Stimulated activated CD4-positive, alpha-beta T cell treated with anti-CD3 and anti-CD28 coated beads, TNF-alpha, amount 100 ng/mL, for 48 hours (primary cell): ENCODE measurements around the gene RFXAP.

ENCODE experiments used
- DNase-seq, 3 donors: peaks; one replicate each; pipeline ENCODE4 v3.0.0-alpha.2; 2020; ENCODE audit warnings: low read depth in 3 of 3

RFXAP gene

GRCh38 chr13:36817996-36818803 is 822 bp upstream of the RFXAP start:
- no peak for DNase-seq

DNA sequence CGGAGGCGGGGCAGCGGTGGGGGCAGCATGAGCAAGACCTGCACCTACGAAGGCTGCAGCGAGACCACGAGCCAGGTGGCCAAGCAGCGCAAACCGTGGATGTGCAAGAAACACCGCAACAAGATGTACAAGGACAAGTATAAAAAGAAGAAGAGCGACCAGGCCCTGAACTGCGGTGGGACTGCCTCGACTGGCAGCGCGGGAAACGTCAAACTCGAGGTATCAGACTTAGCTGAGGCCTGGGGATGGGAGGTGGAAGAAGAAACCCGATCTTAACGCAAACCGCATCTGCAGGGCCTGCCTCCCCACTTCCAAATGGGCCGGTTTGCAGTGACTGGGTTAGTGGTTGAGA is 693 bp downstream of the RFXAP start:
- peak; percentile 1 to 27 (median 8) for DNase-seq

DNA sequence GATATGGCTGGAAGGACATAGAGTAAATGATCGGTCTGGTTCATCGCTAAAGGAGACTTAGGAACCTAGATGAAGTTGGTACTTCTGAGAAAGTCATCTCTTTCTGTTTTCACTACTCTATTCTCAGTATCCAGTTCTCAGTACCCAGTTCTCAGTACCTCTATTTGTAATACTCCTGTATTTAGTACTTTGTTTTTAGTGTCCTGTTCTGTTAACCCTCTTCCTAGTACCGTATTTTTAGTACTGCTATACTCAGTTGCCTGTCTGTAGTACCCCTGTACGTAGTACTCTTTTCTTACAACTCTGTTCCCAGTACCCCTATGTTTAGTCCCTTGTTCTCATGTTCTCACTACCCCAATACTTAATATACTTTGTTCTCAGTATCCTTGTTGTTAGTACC is 1.2 kb downstream of the RFXAP start:
- no peak for DNase-seq

DNA sequence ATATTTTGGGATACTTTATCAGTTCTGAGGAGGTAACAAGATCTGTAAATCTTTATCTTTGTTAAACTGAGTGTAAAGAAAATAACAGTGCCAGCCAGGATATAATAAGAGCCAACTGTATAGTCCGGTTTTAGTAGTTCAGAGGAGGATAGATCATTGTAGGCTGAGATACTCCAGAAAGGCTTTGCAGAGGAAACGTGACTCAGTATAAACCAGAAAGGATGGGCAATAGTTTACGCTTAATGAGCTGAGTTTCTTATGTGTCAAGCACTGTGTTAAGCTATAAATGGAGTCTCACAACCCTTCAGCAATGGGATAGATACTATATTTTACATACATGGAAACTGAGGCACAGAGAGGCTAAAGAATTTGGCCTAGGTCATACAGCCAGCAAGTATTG is 3.8 kb downstream of the RFXAP start:
- no peak for DNase-seq

DNA sequence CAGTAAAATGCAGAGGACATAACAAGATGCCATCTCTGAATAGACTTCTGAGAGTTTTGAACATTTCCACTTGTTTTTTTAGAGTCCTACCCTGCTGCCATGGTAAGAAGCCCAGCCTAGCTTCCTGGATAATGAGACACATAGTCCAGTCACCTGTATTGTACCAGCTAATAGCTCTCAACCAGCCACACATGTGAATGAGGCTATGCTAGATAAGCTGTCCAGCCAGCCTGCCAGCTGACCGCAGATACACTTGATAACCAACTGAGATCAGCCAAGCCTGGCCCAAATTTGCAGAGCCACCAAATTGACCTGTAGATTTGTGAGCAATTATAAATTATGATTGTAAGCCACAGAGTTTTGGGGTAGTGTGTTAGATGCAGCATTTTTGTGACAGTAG is 10.7 kb downstream of the RFXAP start:
- DNase-seq, result no peak

- no peak for DNase-seq
These were observed 12.3 kb downstream of the RFXAP start for GRCh38 chr13:36831291-36831690.

- DNase-seq, result no peak
These were observed 15.3 kb downstream of the RFXAP start for GRCh38 chr13:36834299-36834698.

- DNase-seq, result no peak
These were observed 18.5 kb downstream of the RFXAP start for GRCh38 chr13:36837354-36838092.

DNA sequence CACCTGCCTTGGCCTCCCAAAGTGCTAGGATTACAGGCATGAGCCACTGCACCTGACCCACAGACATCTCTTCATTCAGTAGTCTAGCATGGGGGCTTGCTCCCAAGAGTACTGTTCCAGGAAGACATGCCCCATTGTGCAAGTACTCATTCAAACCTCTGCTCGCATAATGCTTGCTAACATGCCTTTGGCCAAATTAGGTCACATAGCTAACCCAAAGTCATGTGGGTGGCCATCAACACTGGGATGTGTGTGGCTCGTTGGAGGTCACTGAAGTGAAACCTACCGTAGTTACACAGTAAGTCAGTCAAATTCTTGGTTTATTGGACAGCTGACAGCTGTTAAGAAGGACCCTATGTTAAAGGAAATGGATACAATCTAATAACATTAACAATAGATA is 20.3 kb downstream of the RFXAP start:
- DNase-seq, result no peak

- no peak for DNase-seq
These were observed 21.0 kb downstream of the RFXAP start for GRCh38 chr13:36839981-36840380.

DNA sequence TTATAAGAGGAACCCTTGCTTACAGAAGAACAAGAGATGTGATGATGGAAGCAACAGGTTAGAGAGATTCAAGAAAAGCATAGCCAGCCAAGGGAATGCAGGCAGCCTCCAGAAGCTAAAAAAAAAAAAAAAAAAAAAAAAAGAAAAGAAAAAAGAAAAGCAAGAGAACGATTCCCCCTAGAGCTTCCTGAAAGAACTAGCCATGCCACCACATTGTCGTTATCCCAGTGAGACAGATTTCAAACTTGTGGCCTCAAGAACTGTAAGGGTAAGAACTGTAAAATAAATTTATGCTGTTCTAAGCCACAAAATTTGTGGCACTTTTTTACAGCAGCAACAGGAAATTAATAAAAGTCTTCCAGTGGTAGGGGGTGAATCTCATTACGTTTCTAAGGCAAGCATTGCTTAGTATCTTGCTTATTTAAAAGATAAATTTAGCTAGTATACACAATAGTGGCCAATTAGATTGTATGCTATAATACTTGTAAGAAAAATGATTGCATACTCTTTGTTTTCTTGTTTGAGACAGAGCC is 21.8 kb downstream of the RFXAP start:
- no peak for DNase-seq

GRCh38 chr13:36841391-36841790 is 22.4 kb downstream of the RFXAP start:
- no peak for DNase-seq

GRCh38 chr13:36847606-36848005 is 28.6 kb downstream of the RFXAP start:
- no peak for DNase-seq

- peak in 1 of 3 donors; percentile 19 for DNase-seq
These were observed 29.4 kb downstream of the RFXAP start for GRCh38 chr13:36848199-36848982.

DNA sequence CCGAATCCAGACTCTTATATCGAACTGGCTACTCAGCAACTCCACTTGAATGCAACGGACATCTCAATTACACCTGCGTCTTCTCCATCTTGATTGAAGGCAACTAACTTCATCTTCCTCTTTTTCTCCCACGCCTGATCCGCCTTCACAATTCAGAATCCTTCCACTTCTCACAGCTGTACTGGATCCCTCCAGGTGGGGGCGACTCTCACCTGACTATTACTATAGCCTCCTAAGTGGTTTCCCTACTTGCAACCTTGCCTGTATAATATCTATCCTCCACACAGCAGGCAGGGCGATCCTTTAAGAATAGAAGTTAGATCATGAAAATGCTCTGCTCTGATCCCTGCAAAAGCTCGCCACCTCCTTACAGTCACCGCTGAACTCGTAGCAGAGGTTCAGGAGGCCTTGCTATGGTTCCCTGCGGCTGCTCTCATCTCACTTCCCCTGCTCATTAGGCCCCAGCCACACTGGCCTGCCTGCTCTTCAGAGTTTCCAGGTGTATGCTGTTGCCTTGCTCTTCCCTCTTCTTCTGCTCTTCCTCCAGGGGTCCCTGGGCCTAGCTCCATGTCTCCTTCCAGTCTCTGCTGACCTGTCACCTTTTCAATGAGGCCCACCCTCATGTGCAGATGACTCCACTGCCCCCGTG is 31.9 kb downstream of the RFXAP start:
- peak in 1 of 3 donors; percentile 3 for DNase-seq

- DNase-seq, result no peak
These were observed 38.2 kb downstream of the RFXAP start for GRCh38 chr13:36857253-36857652.

DNA sequence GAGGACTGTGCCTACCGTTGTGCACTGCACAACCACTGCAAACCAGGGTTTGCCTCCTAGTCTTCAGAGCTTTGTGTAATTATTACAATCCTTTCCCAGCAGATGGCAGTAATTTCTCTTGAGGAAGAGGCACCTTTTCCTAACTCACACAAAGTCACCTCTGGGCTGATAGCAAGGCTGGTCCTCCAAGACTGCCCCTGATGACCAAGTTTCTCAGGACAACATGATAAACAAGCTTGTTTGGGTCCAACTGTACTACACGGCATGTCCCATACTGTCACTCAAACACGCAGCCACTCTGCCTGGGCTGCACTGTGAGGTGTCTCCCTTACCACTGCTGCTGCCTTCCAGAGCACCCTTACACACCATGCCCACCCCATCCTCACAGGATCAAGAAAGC is 39.3 kb downstream of the RFXAP start:
- no peak for DNase-seq

- DNase-seq, result no peak
These were observed 40.2 kb downstream of the RFXAP start for GRCh38 chr13:36859259-36859658.

GRCh38 chr13:36862002-36862685 is 43.1 kb downstream of the RFXAP start:
- no peak for DNase-seq

DNA sequence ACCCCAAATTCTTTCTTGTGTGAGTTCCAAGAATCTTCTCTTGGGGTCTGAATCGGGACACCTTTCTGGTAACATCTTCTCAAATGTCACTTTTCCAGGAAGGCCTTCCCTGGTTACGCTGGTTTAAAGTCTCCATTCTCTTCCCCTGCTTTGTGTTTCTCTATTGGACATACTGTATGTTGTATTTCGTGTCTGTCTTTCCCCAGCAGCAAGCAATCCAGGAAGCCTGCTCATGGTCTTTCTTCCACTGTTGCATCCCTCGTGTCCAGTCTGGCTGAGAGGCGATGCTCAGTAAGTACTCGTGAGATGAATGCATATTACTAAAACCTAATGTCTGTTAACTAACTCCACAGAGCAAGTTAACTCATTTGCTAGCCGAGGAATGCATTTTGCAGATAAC is 43.7 kb downstream of the RFXAP start:
- DNase-seq, result no peak

GRCh38 chr13:36865265-36865664 is 46.2 kb downstream of the RFXAP start:
- DNase-seq, result no peak
